Activated T-cell treated with anti-CD3 and anti-CD28 coated beads for 24 hours (primary cell): ENCODE data around the gene MCF2L2.
"Not testable (repeated sequence)": the region's sequence is repeated elsewhere in the genome, so short reads cannot be mapped to it uniquely, and the experiment has no call there.

ENCODE experiments used
- DNase-seq: peaks from one replicate; pipeline ENCODE4 v3.0.0-alpha.2; 2020; ENCODE audit warnings: low read depth

MCF2L2 gene

DNA sequence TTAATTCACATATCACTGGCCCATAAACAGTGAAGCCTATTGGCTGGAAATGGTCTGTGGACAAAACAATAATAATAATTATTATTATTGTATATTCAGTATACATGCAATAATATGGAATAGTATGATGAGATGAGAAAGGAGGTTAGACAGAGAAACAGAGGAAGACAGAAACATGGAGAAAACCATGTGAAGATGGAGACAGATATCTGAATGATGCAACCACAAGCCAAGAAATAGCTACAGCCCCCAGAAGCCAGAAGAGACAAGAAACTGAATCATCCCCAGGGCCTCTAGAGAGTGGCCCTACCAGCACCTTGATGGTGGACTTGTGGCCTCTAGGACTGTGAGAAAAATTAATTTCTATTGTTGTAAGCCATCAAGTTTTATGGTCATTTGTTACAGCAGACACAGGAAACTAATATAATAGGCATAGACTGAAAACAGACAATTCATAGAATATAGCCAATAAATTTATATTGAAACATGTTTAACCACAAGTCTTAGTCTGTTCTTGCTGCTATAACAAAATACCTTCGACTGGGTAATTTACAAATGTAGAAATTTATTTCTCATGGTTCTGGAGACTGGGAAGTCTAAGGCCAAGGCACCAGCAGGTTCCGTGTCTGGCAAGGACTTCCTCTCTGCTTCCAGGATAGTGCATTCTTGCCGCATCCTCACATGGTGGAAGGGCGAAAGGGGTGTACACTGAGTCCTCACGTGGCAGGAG lies 31.6 kb downstream of the MCF2L2 start:
- DNase-seq = no peak

DNA sequence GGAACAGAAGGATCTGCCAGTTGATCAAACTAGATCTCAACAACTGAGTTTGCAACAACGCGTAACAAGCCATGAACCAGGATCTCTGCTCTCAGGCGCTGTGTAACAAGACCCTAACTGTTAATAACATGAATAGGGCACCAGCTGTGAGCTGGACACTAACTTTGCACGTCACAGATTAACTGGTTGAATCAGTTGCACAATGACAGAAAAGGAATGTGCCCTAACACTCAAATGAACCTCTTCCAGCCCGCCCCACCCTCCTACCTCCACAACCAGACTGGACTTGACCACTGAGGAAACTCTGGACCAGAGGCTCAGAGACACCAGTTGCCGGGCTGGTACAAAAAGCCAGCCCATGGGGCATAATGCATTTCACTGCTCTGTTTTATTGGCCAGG lies 34.3 kb downstream of the MCF2L2 start:
- DNase-seq = no peak

DNA sequence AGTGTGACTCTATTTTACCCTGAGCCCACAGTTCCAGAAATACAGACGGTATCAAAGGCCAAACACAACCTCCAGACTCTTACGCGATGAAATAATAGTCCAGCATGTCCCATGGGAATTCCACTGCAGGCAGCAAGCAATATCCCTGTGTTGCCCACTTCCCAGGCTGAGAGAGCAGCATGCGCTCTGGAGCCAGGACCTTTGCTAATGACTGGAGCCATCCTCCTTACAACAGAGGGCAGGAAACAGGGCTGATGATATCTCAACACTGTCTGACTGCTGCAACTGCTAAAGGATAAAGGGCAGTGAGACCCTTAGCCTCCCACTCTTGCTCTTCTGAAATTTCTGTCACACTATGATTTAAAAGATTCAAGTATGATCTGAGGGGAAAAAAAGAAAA lies 34.8 kb downstream of the MCF2L2 start:
- no peak for DNase-seq

DNA sequence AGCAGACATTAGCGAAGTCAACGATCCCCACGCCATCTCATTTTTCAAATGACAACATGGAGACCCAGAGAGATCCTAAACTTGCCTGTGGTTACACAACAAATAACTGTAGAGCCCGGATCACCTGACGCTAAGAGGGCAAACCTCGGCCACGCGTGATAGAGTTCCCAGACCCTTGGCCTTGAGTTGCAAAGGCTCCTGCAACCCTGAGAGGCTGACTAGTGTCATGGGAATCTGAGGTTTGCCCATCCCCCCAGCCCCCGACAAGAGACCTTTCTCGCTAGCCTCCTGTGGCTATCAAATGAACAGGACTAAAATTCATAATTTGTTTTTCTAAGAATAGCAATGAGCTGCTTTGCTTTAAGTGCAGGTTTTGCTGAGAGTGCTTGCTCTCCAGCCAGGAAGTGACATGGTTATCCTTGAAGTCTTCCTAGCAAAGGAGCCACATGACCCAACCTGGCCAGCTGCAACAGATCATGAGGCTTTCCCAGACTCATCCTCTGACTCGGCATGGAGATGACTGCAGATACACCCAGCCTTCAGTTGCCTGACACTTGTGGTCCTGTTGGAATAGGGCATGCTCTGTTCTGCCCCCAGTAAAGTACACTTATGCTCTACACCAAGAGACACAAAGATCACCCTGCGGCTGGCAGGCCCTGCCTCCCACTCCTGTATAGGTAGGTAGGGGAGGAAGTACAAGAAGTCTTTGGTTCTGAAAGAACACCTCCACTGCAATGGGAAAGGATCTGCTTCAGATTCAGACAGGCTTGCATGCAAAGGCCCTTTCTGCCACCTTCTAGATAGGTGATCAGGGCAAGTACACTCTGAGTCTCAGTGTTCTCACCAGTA lies 36.0 kb downstream of the MCF2L2 start:
- DNase-seq = no peak

DNA sequence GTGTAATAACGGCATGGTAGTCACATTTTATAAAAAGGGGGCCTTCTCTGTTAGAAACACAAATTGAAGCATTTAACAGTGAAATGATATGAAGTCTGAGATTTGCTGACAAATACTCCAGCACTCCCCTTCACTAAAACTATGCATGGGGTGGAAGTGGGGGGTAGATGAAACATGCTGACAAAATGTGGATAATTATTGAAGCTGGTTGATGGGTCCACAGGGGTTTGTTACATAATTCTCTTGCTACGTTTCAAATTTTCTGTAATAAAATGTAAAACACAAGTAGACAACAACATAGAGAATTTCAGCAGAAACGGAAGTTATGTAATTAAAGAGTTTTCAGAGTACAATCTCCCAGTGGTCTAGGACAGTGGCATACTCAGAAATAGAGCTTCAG lies 37.0 kb downstream of the MCF2L2 start:
- no peak for DNase-seq

DNA sequence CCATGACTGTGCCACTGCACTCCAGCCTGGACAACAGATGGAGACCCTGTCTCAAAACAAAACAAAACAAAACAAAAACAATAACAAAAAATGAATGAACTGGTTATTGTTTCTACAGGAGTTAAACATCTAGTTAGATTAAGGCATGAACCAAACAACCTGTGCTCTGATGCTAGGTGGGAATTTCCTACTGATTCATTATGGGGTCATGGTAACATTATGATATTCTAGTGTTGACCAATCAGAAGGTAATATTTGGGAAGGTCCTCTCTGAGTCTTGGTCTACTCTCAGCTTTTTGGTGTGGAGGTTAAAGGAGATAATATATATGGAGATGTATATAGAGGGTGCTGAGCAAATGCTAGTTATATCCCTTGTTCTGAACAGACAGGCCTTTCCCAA lies 37.6 kb downstream of the MCF2L2 start:
- no peak for DNase-seq

DNA sequence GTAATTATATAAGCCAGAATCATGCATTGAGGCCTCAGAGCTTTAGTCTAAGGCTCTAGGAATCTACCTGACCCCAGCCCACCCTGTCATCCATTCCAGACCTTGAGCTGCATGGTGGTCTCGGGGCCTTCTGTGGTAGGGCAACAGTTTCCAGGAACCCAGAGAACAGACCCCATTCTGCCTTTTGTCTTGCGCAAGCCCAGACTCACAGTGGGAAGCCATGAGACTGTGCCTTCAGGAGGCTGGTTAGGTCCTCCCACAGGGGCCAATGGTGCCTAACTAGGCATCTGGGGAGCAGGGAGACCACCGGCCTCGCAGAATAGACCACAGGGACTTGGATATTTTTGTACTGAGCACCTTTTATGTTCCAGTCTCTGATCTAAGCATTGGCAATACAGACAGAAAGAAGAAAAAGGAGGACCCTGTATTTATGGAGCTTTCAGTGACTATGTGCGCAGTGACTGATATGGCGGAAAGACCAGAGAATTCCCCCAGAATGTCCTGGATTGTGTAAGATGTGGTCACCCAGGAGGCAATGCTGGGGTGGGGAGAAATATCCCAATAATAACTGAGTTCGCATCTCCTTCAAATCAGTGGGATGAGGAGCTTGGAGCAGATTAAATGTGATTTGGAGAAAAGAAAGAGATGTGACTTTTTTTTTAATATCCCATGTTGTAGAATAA lies 40.1 kb downstream of the MCF2L2 start:
- no peak for DNase-seq

DNA sequence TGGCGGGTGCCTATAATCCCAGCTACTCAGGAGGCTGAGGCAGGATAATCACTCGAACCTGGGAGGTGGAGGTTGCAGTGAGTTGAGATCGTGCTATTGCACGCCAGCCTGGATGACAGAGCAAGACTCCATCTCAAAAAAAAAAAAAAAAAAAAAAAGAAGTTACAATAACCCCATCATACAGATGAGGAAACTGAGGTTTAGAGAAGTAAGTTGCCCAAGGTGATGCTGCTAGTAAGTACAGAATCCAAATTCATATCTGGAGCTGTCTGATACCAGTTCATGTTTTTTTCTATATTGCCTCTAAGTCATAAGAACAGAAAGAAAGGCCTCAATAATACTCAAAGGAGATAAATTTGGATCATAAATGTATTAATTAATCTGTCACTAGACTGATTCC lies 40.6 kb downstream of the MCF2L2 start:
- DNase-seq = no peak

DNA sequence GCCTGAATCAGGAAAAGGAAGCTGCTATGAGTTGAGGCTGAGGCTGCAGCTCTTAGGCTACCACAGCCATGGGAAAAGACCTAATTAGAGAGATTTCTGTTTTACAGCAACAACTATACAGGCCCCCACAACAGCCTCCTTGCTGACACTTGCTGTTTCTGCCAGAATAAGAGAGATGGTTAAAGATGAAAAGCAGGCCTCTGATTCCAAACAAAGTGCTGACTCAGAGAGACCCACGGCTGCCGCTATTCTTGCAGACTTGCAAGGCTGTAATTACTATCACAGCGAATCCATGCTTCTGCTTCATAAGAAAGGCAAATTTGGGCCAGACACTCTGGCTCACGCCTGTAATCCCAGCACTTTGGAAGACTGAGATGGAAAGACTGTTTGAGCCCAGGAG lies 41.8 kb downstream of the MCF2L2 start:
- DNase-seq = no peak

DNA sequence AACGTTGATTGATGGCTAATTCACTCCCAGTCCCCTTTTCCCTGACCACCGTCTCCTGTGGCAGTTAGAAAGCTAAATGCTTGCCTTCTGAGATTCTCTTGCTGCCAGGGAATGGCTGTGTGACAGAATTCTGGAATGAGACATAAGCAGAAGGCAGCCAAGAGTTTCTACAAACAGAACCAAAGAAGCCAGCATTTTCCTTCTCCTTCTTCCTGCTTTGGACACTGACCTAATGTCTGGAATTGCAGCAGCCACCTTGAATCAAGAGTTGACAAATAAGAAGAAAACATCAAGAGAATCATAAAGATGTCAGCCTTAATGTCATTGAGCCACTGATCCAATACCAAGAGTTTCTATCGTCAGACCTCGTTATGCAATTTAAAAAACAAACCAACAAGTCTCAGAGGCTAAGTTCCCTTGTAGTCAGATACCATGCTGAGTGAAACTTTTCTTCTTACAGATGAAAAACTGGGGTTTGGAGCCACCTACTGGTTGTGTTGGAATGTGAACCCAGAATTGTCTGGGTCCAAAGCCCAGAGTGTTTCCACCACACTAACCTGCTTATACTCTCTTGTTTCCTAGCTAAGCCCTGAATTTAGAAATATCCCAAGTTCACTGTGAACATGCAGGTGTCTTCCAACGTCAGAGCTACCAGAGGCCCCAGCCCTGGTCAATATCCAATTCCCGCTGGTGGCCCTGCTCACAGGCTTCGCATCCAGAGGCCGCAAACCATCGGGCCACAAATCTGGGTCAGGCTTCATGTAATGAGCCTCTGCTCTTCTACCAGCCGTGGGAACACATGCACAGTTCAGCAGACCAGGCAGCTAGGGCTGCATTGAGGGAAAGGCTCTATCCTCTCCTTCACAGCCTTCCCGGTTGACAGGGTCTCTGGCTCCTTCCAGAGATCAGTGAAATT lies 42.5 kb downstream of the MCF2L2 start:
- peak; percentile 49 for DNase-seq

DNA sequence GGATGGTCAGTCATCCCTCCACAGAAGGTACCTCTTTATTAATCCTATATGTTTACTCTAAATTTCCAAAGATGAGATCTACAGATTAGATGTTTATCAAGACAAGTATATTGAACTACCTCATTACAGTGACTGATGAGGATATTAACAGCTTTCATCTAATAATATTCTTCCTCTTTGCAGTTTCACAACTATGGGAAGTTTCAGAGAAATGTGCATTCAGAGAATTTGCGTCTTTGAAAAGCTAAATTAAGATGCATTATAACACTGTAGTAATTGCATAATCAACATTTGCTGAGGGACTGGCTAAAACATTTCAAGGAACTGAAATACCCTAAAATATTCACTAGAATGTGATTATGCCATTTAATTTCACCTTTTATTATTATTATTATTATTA lies 46.7 kb downstream of the MCF2L2 start:
- no peak for DNase-seq

DNA sequence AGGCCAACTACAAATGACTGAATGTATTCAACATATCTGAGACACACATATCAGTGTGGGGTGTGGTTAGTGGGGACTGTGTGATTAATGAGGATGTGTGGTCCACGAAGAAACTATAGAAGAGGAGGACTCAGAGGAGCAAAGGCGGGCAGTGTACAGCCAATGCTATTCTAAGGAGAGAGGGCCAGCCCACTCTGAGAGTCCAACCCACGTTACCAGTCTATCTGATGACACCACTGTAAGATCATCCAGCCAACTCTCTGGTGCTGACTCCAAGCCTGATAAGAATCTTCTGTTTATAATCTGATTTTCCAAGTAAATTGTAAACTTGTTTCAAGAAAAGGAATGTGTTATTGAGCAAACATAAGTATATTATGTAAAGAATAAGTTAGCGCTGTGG lies 47.2 kb downstream of the MCF2L2 start:
- DNase-seq = no peak

DNA sequence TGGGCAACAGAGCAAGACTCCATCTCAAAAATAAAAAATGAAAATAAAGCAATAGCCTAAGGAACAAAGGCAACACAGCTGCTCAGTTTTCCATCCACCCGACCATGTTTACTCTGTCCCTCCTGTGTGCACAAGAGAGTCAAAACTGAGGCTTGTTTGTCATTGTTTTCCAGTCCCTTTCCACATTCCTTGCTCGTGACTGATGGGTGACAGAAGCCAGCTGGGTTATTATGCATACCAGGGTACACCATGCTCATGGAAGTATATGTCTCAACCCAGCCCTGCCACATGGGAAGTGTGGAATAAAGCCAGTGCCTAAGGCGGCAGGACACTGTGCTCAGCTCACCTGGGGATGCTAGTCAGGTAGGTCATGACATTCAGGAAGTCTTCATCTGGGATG lies 49.5 kb downstream of the MCF2L2 start:
- no peak for DNase-seq

DNA sequence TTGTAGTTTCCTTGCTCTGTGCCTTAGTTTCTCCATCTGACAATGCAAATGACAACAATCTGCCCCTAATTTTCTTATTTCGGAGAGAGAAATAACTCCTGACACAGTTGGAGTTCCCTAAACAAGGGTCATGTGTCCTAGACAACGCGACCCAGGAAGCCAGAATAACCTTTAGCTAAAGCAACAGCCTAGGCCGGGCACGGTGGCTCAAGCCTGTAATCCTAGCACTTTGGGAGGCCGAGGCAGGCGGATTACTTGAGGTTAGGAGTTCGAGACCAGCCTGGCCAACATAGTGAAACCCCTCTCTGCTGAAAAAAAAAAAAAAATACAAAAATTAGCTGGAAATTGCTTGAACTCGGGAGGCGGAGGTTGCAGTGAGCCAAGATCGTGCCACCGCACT lies 49.9 kb downstream of the MCF2L2 start:
- DNase-seq = no peak

DNA sequence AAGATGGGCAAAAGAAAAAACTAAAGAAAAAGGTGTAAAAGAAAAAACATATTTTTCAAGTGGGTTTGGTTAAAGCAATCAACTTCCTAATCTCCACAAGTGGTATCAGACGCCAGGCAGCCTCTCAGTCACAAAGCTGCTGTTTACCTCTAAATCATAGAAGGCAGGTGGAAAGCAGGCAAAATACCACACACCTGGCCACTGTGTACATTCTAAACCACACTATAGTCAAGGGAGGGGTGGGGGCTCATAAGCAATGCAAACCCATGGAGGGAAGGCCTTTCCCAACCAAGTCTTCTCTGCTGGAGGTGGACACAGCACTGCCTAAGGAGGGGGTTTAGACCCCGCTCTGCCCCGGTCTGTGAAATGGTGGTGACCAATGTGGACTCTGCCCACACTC lies 50.4 kb downstream of the MCF2L2 start:
- no peak for DNase-seq

DNA sequence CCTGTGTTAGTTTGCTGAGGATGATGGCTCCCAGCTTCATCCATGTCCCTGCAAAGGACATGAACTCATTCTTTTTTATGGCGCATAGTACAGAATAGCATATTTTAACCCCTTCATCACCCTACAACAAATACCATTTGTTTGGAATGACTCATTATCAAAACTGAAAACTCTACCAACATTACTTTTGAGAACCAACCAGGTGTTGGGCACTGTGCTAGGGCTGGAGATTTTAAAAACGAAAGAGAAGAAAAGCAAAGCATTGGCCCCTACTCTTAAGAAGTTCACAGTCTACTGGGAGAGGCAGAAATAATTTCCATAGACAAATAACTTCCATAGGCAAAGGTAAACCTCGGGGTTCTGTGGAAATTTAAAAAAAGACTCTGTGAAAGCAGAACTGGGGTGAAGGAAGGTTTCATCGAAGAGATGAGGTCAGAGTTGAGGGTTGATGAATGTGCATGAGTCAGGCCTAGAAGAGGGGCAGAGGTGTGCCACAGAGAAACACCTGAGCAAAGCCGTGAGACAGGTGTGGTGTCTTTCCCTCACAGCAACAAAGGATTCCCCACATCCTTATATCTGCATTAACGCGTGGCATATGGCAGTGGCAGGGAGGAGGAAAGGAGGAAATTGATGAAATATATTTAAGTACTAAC lies 51.0 kb downstream of the MCF2L2 start:
- peak; percentile 20 for DNase-seq

DNA sequence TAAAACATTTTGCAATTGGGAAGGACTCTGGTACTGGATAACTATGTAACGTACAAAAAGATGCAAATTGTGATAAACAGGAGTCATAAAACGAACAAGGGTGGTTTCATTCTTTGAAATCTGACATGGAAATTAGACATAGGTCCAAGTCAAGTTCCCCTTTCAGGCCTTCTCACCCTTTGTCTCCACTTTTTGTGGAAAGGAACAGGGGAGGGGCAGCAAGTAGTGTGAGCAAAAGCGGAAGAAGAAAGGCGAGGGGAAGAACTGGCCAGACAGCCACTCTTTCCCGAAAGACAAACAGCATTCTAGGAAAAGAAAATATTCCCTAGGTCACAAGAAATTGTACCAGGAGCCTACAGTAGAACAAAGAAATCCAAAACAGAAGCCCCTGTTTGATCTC lies 52.6 kb downstream of the MCF2L2 start:
- no peak for DNase-seq

DNA sequence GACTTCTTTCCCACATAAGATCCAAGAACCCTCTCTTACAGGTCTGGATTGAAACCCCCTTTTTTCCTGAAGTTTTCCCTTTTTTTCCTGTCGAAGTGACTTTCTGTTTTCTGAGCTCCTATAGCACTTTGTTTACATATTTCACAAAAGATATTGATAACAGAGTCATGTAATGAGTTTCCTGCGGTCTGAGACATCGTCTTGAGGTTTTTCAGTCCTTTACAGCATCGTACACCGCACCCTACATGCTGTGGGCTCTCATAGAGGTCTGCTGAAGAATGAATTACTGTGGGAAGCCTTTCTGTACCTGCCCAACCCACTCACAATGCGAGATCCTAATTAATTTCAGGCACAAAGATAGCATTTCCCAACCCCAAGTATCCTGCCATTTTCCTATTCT lies 53.1 kb downstream of the MCF2L2 start:
- no peak for DNase-seq

DNA sequence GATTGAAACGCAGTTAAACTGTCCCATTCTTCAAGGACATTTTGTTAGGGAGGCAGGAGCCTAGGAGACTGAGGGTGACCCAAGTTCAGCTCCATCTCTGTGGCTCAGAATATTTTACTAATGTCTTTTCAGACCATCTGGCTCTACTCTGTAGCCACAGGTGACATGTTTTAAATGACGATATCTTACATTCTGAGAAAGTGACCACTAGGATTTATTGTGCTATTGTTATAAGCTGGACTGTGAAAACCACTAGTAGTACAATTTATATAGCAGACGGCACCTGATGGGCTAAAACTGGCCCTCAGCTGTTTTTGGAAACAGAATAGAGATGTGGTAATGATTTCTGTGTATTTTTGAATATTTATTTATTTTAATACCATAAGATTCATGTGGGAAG lies 55.5 kb downstream of the MCF2L2 start:
- DNase-seq = no peak

DNA sequence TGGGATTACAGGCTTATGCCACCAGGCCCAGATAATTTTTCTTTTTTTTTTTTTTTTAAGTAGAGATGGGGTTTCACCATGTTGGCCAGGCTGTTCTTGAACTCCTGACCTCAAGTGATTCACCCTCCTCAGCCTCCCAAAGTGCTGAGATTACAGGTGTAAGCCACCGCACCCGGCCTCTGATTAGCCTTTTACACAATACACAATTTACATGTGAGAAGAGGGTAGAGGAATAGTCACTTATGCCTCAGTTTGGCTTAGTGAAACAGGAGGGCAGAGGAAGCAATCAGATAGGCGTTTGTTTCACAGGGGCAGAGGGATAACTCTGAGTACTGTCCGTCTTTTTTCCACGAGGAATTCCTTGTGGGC lies 56.8 kb downstream of the MCF2L2 start:
- not testable (repeated sequence) for DNase-seq

DNA sequence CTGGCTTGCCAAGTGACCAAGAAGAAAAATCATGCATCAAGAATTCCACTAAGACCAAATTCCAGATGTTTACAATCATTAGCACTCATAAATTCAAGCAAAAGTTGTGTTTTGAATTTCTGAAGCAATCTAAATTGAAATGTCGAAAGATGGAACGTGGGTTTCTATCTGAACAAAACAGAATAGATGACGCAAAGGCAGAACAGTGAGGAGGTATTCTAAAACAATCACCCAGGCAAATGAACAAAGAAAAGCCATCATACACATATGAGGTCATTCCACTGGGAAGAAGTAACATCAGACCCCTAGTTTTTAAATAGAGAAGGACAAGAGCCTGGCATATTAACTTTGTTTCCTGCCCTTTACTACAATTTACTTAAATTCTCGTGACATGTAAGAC lies 58.0 kb downstream of the MCF2L2 start:
- no peak for DNase-seq

DNA sequence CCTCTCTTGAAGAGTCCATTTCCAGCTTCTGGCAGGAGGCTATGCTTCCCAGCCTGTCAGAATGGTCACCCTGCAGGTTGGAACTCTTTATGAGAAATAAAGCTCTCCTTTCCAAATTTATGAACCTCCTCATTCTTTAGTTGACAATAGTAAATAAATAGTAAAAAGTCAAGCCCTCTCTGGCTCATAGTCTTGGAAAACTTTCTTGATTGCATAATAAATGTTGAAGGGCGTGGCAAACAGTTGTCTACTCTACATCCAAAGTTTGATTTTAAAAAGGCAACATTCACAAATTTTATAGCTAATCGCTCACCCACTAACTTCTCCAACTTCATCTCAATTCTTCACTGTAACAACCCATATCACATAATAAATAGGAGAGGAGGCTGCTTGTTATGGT lies 58.8 kb downstream of the MCF2L2 start:
- DNase-seq = no peak
